Hepatocyte (in vitro differentiated cells): ENCODE measurements around the gene GDI2.

Experiments
- CTCF ChIP-seq: fragments of 200-600 bp; sonication (generic); IDR thresholded peaks from 2 replicates; pipeline ENCODE4 v1.5.1; 2016; ENCODE audit warnings: antibody characterized with exemption, mild to moderate bottlenecking; ENCODE audit not compliant: poor library complexity
- EZH2phosphoT487 ChIP-seq: fragments of 200-600 bp; sonication (generic); IDR thresholded peaks from one replicate; pipeline ENCODE4 v1.6.1; 2018; ENCODE audit warnings: antibody characterized with exemption, mild to moderate bottlenecking, low read depth, moderate library complexity; ENCODE audit not compliant: unreplicated experiment, severe bottlenecking

GRCh38 chr10:5736591-5736990 lies 76.6 kb downstream of the GDI2 start:
- TF ChIP-seq CTCF: no peak
- TF ChIP-seq EZH2phosphoT487: no peak
